H54 (cell line): ENCODE data around the gene KTN1.

Source experiments
- DNase-seq: peaks from one replicate; pipeline ENCODE4 v3.0.0; 2011; ENCODE audit warnings: low spot score, mixed read lengths; ENCODE audit not compliant: insufficient read length
- FAIRE-seq: peaks from 3 replicates; lab custom pipeline; 2011; peaks lifted over from hg19 to GRCh38; lab: Jason Lieb, UNC
- POLR2A ChIP-seq: IDR thresholded peaks from 2 replicates; pipeline ENCODE4 v1.6.1; 2011; ENCODE audit warnings: low read depth, mild to moderate bottlenecking, low read length

Gene KTN1

GRCh38 chr14:55718551-55718950 lies 138.5 kb downstream of the KTN1 start:
- FAIRE-seq, result no peak
- DNase-seq, result no peak
- no peak for TF ChIP-seq POLR2A

- DNase-seq (no peak), FAIRE-seq (no peak)
- no peak for TF ChIP-seq POLR2A
Observed at GRCh38 chr14:55720796-55721195, 140.8 kb downstream of the KTN1 start.

- TF ChIP-seq POLR2A, result no peak
- DNase-seq (no peak), FAIRE-seq (peak; percentile 77)
Observed at GRCh38 chr14:55721353-55721752, 141.3 kb downstream of the KTN1 start.

- FAIRE-seq, result no peak
- no peak for DNase-seq
Observed at GRCh38 chr14:55722054-55722453, 142.0 kb downstream of the KTN1 start.

GRCh38 chr14:55724736-55725135 lies 144.7 kb downstream of the KTN1 start:
- TF ChIP-seq POLR2A, result no peak
- FAIRE-seq (no peak), DNase-seq (no peak)

More at GRCh38 chr14:55722054-55722453, 142.0 kb downstream of the KTN1 start:
- no peak for TF ChIP-seq POLR2A

- DNase-seq (no peak), FAIRE-seq (no peak)
- TF ChIP-seq POLR2A, result no peak
Observed at GRCh38 chr14:55730592-55731310, 150.7 kb downstream of the KTN1 start.

- no peak for FAIRE-seq
- no peak for TF ChIP-seq POLR2A
- no peak for DNase-seq
Observed at GRCh38 chr14:55731311-55731872, 151.4 kb downstream of the KTN1 start.

GRCh38 chr14:55731881-55732498 lies 152.0 kb downstream of the KTN1 start:
- DNase-seq (no peak), FAIRE-seq (no peak)
- no peak for TF ChIP-seq POLR2A

GRCh38 chr14:55733599-55733998 lies 153.6 kb downstream of the KTN1 start:
- TF ChIP-seq POLR2A, result no peak
- DNase-seq (no peak), FAIRE-seq (no peak)
